NB4 (cell line): ENCODE data around the gene MCRIP1.

Experiments used
- CTCF ChIP-seq: IDR thresholded peaks from one replicate; pipeline ENCODE4 v1.5.1; 2012; ENCODE audit warnings: low read depth, low read length
- MAX ChIP-seq: IDR thresholded peaks from 2 replicates; pipeline ENCODE4 v1.6.1; 2011; ENCODE audit warnings: low read depth, low read length

- TF ChIP-seq CTCF (no peak), MAX (no peak)
Observed at GRCh38 chr17:81802048-81802758, 30.9 kb downstream of the MCRIP1 start.
